ENCODE measurements around the gene IDH2. TPM values are rescaled to one million over a fixed set of nuclear protein-coding genes. Genes with fewer than 3 reads are reported as not detected.

The IDH2 gene
- total and polyA plus RNA-seq, 10 of the 15 experiments (the other 5 are each of a cell fraction or from before 2014, with no cell fraction given): 2.3 to 358 (median 242) TPM

- no peak for FAIRE-seq
- SMC1A ChIA-PET (ENCODE audit: uncharacterized antibody, unreplicated experiment): no interaction called here
- no peak for ATAC-seq
- Histone ChIP-seq H3K4me1 (ENCODE audit: control insufficient read depth, insufficient read depth, low read length) (peaks cover 15% of the 10 kb centered on the region), H3K27ac (ENCODE audit: control insufficient read depth, insufficient read depth) (no peak overlapping the region), H3K9ac (ENCODE audit: control insufficient read depth, insufficient read depth, low read length) (no peak overlapping the region), H2AFZ (ENCODE audit: control insufficient read depth, low read depth, low read length) (no peak overlapping the region), H3K9me3 (replicated peaks; ENCODE audit: control insufficient read depth, insufficient read depth, low read length) (no peaks in the 10 kb centered on the region), H3K27me3 (replicated peaks in 1 of 2; ENCODE audit: control insufficient read depth in 2 of 2, insufficient read depth in 2 of 2, low read length in 1 of 2) (no peaks in the 10 kb centered on the region), H3K36me3 (ENCODE audit: control insufficient read depth in 2 of 2, insufficient read depth in 2 of 2, low read length in 1 of 2) (peaks cover 12 to 14% of the 10 kb centered on the region in 2 experiments; a peak in 3 of 4 replicates), H3K4me2 (ENCODE audit: control insufficient read depth, insufficient read depth) (no peak overlapping the region), H3K79me2 (ENCODE audit: control insufficient read depth, insufficient read depth, low read length) (peaks cover 18% of the 10 kb centered on the region), H4K20me1 (ENCODE audit: control insufficient read depth, insufficient read depth) (no peaks in the 10 kb centered on the region; the same call in 1 of the 2 replicates), H3K4me3 (no peak overlapping the region)
- RAD21 ChIA-PET (ENCODE audit: unreplicated experiment): no interaction called here
- no peak for TF ChIP-seq SUZ12 (IDR thresholded peaks at IDR 0.05; ENCODE audit: unreplicated experiment)
- TF ChIP-seq HSF1 (IDR thresholded peaks at IDR 0.05; ENCODE audit: low read depth, low read length): no peak
- no peak for TF ChIP-seq IRF4 (IDR thresholded peaks at IDR 0.05; ENCODE audit: low read depth, low read length)
- no peak for TF ChIP-seq ATF7 (IDR thresholded peaks at IDR 0.05; ENCODE audit: low read depth)
- TF ChIP-seq SIN3A (IDR thresholded peaks at IDR 0.05; ENCODE audit: low read depth, low read length): no peak
- no peak for TF ChIP-seq EED (IDR thresholded peaks at IDR 0.05; ENCODE audit: low read depth)
- no peak for TF ChIP-seq ZNF622 (IDR thresholded peaks at IDR 0.05)
- no peak for TF ChIP-seq EZH2 (IDR thresholded peaks at IDR 0.05; ENCODE audit: borderline replicate concordance, control insufficient read depth, low read depth, low read length)
- TF ChIP-seq RELB (IDR thresholded peaks at IDR 0.05; ENCODE audit: low read depth): no peak
- intact Hi-C loops (cut with micrococcal nuclease; ENCODE audit: unreplicated experiment): no loop called here
- POLR2A ChIA-PET: no interaction called here
- CTCF ChIA-PET: interaction anchor here (1.0 to 1.6 kb wide), 3 partner anchors 10 to 193 kb away, joined by 3 to 7 read pairs (median 3); no protein-coding TSS in a partner anchor
- in situ Hi-C loops (cut with MboI): loop anchor here (10.0 kb wide), 1 partner anchor 337 kb away; the partner anchor contains the start of gene MESP1
- BruUV-seq (replicated peaks): no TSS peak
- DNase-seq (ENCODE audit: low read depth, low spot score): no peak
- 91% methylated on average over 17 of the region's 17 CpGs for WGBS (ENCODE audit: insufficient coverage, insufficient replicate concordance, low lambda C conversion rate, missing lambda C conversion rate)
These were observed 10.9 kb downstream of the IDH2 start for GRCh38 chr15:90091156-90091931.

Data from GM12878 (cell line).